ENCODE measurements around the gene TGIF1.

Gene TGIF1

DNA sequence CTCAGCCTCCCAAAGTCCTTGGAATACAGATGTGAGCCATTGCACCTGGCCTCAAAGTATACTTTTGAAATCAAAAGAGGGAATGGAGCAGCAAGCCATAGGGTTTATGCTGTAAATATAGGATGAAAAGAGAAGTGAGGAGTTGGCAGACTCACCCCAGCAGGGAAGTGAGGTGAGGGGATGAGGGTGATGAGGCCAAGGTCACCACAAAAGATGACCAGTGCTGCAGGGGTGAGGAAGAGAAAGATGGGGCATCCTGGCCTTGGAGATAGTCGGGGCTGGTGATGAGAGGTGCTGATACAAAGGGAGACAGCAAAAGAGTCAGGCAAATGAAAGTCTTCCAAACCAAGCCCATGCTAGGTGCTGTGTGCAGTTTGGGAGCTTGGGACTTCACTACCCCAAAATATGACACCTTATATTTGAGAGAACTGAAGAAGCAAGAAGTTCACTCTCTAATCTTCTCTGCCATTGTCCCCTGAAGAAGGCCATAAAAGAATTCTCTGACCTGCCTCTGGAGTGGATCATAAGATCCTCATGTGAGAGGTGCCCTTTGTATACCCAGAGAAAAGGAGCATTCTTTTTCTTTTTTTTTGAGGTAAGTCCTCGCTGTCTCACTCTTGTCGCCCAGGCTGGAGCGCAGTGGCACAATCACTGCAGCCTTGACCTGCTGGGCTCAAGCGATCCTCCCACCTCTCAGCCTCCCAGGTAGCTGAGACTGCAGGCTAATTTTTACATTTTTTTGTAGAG is 31.0 kb downstream of the TGIF1 start:
- in situ Hi-C loops (cut with MboI; ENCODE audit: low sequenced_read_pairs): no loop called here

DNA sequence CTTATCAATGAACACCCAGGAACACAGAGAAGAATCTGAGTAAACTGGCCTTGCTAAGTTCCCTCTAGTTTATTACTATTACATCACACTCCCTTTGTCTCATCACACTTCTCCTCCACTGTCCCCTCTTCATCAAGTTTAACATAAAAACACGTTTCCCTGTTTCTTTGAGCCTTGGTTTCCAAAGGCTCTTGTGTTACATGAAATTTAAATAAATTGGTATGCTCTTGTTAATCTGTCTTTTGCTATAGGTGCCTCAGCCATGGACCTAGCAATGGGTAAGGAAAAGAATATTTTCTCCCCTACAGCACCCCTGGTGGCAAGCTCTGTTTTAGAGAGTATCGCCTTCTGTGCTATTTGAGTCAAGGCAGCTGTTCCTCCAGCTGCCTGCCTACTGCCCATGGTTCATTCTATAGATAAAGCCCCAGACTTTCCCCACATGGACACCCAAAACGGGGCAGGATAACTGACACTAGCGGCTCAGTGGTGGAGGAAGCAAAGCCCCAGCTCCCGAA is 31.8 kb downstream of the TGIF1 start:
- in situ Hi-C loops (cut with MboI; ENCODE audit: low sequenced_read_pairs): no loop called here

DNA sequence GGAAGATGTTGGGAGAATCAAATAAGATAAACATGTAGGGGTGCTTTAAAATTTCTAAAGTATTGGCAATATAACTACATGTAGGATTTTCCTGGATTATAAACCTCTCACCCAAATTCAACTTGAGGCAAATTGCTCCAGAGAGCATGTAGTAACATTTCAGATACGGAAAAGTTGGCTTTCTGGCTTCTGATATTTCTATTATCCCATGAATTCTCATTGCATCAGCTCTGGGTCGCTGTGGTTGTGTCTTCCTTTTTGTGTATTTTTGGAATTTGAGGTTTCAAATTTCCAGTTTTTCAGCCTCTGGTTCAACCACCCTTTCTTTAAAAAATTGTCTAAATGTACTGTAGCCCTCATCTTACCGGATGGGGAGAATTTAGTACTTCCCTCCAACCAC is 32.3 kb downstream of the TGIF1 start:
- in situ Hi-C loops (cut with MboI; ENCODE audit: low sequenced_read_pairs): no loop called here

DNA sequence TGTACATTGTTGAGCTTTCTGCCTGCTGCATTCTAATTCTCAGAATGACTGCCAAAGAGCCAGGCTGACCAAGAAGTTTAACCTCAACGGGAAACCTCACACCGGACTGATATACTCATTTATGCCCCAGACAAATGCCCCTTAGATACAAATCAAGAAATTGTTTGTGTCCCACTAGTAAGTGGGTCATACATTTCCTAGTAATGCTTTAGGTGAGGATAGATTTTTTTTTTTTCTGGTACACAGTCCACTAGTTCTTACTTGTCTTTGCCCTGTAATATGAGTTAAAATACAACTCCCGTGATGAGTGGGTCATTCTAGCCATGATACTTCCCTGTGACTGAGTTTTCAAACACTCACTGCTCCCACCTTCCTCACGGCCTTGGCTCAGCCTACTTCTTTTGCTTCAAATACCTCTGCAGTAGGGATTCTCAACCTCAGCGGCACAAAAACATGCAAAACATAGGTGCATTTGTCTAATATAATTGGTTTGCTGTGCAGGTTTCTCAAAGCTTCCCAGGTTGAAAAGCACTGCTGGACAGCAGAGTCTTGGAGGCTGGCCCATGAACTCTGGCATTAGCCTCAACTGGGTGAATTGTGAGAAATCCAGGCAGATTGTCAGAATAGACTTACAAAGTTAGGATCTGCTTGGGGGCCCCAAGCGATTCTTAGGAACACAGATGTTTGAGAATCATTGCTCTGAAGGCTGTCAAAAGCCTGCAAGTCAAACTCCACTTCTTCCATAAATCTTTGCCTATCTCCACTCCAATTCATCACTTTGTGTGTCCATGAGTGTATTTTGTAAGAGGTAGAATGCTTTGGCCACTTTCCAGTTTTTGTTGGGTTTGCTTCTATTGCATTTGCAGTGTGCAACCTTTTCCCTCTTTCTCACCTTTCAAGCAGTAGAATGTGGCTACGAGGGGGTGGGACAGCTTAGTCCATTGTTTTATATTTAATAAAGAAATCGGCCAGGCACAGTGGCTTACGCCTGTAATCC is 35.5 kb downstream of the TGIF1 start:
- in situ Hi-C loops (cut with MboI; ENCODE audit: low sequenced_read_pairs): no loop called here

DNA sequence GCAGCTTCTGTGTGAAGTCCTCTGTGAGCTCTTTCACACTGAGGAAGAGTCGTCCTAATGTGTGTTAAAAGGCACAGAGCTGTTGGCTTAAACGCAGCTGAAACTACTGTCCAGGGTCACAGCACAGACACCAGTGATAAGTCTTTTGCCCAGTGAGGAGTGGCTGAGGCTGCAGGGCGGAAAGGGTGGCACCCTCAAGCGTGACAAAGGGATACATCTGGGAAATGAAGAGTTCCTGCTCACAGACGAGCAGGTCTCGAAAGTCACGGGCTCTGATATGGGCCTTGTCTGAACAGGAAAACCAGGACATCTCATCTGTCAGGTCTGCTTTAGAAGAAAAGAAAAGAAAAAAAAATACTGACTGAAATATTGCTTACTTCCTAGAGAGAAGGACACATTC is 36.5 kb downstream of the TGIF1 start:
- in situ Hi-C loops (cut with MboI; ENCODE audit: low sequenced_read_pairs): no loop called here

DNA sequence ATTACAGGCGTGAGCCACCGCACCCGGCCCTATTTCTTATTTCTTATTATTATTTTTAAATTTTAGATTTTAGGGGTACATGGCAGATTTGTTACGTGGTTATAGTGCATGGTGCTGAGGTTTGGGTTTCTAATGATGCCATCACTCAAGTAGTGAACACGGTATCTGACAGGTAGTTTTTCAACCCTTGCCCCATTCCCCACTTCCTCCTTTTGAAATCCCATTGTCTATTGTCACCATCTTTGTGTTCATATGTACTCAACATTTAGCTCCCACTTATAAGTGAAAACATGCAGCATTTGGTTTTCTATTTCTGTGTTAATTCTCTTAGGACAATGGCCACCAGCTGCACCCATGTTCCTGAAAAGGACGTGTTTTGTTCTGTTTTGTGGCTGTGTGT is 39.5 kb downstream of the TGIF1 start:
- in situ Hi-C loops (cut with MboI; ENCODE audit: low sequenced_read_pairs): no loop called here

DNA sequence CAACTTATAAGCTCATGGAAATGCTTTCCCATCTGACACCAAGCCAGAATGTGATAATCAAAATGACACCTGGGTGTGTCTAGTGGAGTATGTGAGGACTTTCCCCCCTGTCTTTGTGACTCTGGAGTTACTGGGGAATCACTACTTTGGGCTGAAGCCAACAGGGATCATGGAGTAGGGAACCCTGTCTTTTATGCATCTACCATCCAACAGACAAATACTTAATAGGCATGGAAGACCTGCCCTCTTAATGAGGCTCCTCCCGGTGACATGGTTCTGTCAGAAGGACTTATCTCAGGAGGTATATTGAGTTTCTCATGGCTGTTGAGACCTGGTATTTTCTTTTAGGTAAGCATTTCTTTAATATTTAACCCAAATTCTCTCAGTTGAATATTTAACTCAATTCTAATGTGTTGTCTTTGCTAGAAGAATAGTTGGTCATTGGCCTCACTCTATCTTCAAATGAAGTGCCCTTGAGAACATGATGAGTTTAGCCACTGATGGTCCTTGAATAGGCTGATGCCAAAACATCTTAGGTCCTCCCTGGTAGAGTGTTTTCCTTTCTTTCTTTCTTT is 42.1 kb downstream of the TGIF1 start:
- in situ Hi-C loops (cut with MboI; ENCODE audit: low sequenced_read_pairs): no loop called here

DNA sequence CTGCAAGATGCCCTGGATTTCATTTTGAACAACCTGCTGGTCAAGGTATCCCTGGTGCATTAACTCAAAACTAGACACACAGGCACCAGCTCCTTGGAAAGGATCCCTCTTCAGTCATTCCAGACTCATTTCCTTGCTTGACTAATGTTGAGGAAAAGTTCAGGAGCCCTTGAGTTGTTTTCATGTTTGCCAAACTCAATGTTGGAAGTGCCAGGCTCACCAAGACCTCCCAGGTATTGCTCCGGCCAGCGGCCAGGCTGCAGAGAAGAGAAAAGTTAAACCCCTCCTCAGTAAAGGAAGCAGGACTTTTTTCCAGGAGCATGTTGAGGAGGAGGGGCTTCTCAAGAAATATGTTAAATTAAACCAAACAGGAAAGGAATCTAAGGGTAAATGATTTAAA is 42.7 kb downstream of the TGIF1 start:
- in situ Hi-C loops (cut with MboI; ENCODE audit: low sequenced_read_pairs): no loop called here

DNA sequence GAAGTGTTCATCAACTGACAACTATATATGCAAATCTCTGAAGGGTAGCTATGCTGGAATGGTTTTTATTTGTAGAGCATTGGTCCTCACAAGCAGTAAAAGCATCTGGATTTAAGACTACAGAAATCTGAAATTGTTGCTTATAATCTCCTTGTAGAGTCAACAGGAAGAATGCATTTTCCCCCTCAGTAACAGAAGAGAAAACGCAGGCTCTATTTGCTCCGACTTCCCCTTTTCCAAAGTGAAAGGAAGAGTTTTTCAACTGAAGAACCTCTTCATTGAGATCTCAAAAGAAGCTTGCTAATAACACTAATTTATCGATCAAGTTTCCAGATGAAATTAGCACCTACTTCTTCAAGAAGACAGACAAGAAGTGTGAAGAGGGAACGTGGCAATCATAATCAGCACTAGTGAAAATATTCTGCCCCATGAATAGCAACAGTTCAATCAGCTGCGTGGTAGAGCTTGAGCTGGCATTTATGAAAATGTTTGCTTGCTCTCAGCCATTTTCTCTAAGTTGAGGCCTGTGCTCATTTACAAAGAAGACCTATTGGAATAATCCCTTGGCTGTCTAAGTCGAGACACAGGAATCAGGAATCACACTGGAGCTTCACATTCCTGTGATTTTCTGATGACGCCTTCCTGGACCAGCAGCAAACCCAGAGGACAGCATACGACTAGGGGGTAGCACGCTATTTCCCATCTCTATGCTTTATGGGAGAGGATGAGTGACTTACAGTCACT is 43.7 kb downstream of the TGIF1 start:
- in situ Hi-C loops (cut with MboI; ENCODE audit: low sequenced_read_pairs): no loop called here

DNA sequence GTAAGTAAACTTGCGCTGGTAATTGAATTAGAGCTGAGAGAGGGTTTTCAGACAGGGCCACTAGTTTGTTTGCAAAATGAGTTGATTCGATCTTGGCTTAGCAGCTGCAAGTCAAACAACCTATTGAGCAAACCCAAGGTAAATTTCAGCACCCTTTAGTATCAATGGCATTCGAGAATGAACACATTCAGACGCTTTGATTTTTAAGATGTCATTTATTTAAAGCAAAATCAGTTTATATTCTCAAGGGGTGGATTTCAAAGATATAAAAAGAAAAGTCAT is 44.2 kb downstream of the TGIF1 start:
- in situ Hi-C loops (cut with MboI; ENCODE audit: low sequenced_read_pairs): no loop called here

DNA sequence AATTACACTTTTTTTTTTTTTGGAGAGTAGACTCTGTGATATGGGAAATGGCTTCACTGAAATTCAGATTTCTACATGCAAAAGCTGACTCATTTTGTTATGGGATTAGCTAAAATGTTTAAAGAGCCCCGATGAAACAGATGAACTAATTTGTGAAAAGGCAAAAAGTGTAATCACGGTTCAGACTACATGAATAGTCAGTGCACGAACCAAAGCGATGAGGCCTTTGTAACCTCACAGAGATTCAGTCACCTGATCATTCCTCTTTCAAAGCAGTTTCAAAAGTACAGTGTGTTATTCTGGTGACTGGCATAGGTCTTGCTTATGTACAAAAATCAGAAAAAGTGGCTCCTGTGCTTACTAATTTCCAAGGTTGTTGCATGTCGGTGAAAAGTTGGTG is 44.6 kb downstream of the TGIF1 start:
- in situ Hi-C loops (cut with MboI; ENCODE audit: low sequenced_read_pairs): no loop called here

DNA sequence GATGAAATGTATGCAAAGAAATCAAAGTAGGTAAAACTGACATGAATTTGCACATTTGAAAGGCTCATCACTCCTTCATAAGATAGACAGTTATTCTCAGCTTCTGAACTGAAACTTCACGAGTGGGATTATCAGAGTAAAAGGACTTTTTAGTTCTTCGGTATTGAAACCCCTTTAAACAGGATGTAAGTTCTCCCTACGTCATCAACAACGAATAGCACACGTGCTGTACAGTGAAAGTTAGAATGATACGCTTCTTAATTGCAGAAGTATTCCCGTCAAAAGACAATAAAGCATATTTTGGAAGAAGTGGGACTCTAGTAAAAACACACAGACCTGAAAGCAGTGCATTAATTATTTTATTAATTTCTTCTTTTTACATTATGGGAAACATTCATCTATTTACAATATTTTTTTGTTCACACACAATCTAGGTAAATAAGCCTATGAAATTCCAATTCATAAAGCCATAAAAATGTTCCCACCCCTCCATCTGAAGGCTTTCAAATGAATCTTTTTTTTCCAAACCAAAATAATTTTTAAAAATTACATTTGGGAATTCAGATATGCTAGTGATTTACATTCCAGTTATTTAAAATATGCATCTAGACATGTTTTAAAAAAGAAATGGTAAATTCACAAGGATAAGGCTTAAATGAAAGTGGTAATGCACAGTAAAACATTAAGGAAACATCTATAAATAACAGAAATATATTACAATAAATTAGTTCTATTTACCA is 45.9 kb downstream of the TGIF1 start:
- in situ Hi-C loops (cut with MboI; ENCODE audit: low sequenced_read_pairs): no loop called here

DNA sequence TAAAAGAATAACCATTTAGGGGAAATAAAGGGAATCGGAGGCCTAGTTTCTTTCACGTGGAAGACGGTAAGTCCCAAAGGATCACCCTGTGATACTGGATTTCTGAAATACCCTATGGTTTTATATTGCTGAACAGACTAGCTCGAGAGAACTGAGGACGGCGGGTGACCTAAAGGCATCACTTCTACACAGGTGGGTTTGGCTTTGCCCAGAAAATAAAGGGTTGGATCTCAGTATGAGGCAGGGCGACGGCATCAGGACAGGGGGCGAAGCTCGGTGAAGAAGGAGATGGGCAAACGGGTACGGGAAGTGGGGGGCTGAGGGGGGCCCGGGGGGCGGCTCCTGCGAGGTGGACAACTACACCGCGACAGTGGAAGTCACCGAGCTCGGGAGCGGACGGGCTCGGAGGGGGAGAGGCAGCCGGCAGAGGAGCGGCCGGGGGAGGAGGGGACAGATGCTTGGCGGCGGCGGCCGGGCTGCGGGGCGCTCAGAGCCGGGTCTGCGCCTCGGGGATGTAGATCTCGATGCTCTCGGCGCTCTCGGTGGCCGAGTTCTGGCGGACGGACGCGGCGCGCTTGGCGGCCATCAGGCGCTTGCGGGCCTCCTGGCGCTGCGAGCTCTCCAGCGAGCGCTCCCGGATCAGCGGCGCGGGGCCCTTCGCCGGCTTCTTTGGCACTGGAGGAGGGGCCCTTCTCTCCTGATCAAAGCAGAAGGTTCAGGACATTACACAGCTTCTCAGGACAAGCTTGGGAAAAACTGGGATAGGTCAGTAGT is 48.9 kb downstream of the TGIF1 start:
- in situ Hi-C loops (cut with MboI; ENCODE audit: low sequenced_read_pairs): no loop called here

DNA sequence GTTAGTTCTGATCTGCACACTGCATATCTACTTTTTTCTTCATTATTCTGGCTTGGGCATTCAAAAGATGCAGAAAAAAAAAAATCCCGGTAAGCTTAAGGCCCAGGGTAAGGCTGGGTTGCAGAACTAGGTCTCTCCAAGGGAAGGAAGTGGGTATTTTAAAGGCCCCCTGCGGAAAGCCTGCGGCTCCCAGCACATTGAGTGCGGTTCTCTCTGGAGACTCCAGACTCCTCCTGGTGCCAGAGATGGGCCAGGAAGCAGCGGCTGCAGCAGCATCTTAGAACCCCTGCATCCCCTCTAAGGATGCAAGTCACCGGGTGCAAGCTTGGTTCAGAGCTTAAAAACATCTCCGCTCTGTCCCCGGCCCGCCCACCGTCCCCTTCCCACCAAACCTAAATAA is 49.5 kb downstream of the TGIF1 start:
- in situ Hi-C loops (cut with MboI; ENCODE audit: low sequenced_read_pairs): no loop called here

DNA sequence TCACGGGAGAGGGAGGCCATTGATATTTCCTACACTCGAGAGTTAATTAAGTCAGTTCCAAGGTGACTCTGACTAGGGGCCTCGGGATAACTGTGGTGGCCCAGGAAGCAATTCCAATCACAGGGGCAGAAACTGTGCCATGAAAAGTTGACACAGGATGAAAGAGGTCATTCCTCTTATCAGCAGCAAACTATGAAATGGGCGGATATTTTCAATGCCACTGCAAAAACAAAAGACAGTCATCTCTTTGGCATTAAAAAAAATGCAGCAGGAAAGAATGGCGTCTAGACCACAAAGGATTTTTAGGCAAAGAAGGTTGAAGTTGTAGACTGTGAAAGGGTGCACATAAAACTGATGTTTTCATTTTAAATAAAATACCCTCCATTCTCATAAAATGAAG is 50.0 kb downstream of the TGIF1 start:
- in situ Hi-C loops (cut with MboI; ENCODE audit: low sequenced_read_pairs): no loop called here

DNA sequence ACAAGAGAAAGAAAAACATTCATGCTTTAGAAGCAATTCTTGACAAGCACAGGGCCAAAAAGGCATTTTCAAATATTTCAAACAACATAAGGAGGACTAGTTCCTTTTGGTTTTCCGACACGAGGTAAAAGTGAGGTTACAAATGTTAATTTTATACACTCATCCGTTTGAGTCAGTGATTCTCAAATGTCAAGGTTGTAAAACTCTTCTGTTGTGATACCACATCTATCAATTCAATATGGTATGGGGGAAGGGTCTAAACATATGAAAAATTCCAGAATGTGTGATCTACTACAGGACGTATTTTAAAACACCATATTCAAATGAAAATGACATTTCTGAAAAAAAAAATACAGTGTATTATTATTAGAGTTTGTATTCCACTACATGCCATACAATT is 52.7 kb downstream of the TGIF1 start:
- in situ Hi-C loops (cut with MboI; ENCODE audit: low sequenced_read_pairs): no loop called here

DNA sequence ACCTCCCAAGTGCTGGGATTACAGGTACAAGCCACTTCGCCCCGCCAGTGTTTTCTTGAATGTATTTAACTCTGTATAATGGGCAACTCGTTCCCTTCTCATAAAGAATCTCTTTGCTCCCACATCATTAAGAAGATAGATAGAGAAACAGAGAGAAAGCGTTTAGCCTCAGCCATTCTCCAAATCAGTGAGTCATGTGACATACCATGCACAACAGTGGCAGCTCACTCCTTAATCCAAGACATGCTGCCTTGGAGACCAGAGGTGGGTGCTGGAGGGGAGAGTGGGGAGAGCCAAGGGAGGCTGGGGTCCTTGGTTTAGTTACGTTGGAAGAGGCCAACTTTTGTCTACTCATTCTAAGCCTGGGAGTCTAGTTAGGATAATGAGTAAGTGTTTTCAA is 54.7 kb downstream of the TGIF1 start:
- in situ Hi-C loops (cut with MboI; ENCODE audit: low sequenced_read_pairs): no loop called here

DNA sequence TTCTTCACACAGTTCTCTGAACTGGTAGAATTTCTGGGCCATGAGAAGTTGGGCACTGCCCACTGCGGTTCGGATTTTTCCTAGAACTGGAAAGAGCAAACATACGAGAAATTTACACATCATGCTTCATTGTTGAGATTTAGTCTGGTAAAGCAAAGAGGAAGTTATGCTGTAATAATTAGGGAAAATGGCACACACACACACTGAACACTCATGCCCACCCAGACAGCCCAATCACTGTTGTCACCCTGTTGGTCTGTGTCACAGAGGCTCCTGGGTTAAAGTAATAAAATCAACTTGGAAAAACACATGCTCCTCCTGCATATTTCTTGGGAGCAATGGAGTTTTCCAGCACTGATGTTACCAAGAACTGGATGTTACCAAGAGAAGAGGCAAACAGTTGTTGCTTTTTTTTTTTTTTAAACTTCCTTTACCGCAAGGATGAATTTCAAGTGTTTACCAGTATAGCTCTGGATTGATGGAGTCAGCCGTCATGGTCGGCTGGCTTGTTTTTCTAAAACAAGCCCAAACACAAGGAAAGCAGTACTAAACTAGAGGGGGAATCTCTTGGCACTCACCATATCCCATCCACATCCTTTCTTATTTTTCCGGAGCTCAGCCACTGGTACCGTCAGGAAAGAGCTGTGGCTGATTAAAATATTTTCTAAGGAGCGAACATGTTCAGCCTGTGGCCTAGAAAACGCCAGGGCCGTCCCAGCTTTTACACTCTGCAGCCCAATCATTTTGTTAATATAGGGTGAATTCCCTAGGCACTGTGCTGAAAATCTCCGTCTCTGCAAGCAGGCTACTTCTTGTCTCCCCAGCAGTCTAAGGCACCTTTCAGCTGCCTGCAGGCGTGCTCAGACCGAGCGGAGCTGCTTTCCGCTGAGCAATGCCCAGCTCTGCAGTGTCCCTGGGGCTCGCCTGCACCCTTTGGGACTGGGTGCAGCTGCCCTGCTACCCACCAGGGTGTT is 58.9 kb downstream of the TGIF1 start:
- in situ Hi-C loops (cut with MboI; ENCODE audit: low sequenced_read_pairs): no loop called here

Data from hTERT RPE-1 (cell line).